Right lobe of liver (tissue), 4 donors: ENCODE measurements around the gene ERBB4.

Experiments
- POLR2A ChIP-seq: fragments of 450-650 bp; IDR thresholded peaks from one replicate; pipeline ENCODE4 v1.6.1; 2017; ENCODE audit warnings: antibody characterized with exemption, mild to moderate bottlenecking
- TF ChIP-seq, protein P1 (sequence below), 4 donors: fragments of 200-600 bp in 3 of 4; fragments of 450-650 bp in 1 of 4; IDR thresholded peaks; one replicate each; pipeline versions ENCODE4 v1.5.1 to v1.8.0; 2016 to 2022; ENCODE audit warnings: antibody characterized with exemption in 4 of 4, mild to moderate bottlenecking in 2 of 4
- donor health status: DM: no; HTN: no; CAD: no.
- donor health status: DM: no; HTN: no; CAD: no.
- donor health status: DM: no; HTN: yes; CAD: no.

DNA sequence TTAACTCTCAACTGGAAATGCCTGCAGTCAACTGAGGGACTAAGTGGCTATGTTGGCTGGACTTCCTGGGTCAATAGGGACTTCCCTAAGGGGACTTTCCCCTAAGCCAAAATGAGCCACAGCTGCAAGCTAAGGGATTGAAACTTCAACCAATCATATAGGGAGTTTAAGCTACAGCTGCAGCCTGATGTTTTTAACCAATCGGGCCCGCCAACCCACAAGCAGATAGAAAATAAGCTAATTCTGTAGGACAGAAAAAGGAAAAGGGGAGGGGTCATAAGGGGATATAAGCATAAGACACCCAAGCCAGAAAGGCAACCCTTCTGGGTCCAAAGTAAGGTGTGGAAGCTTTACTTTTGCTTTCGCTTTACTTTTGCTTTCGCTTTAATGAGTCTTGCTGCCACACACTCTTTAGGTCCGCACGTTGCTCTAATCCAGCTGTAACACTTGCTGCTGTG lies 927.5 kb downstream of the ERBB4 start:
- TF ChIP-seq, protein P1, sequence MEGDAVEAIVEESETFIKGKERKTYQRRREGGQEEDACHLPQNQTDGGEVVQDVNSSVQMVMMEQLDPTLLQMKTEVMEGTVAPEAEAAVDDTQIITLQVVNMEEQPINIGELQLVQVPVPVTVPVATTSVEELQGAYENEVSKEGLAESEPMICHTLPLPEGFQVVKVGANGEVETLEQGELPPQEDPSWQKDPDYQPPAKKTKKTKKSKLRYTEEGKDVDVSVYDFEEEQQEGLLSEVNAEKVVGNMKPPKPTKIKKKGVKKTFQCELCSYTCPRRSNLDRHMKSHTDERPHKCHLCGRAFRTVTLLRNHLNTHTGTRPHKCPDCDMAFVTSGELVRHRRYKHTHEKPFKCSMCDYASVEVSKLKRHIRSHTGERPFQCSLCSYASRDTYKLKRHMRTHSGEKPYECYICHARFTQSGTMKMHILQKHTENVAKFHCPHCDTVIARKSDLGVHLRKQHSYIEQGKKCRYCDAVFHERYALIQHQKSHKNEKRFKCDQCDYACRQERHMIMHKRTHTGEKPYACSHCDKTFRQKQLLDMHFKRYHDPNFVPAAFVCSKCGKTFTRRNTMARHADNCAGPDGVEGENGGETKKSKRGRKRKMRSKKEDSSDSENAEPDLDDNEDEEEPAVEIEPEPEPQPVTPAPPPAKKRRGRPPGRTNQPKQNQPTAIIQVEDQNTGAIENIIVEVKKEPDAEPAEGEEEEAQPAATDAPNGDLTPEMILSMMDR (IDR thresholded peaks at IDR 0.05), result no peak
- TF ChIP-seq POLR2A, result no peak
